ENCODE data around the gene ALG1. TPM values are rescaled to one million over a fixed set of nuclear protein-coding genes. Genes with fewer than 3 reads are reported as not detected.
A peak's percentile ranks its signal among the peaks of the same experiment; 100 is the strongest.

Gene ALG1
- total and polyA plus RNA-seq, 2 of the 13 experiments (the other 11 are each of a cell fraction or from before 2014, with no cell fraction given): 43.3 to 75.6 TPM

DNA sequence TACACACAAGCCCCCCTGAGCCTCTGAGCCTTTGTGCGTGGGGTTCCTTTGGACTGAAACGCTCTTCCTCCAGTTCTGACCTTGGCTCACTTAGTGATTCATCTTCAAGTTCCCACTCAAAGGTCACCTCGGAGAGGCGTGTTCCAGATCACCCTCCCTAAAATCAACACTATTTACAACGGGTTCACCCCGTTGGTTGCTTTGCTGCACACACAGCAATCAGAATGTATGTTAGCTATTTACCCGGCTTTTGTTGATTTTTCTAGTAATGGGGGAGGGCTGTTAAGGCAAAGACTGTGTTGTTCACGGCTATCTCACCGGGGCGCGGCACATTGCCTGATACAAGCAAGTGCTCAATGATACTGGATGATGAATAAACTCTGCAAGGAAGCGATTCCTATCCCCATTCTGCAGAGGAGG, 38.9 kb upstream of the ALG1 start (continued):
- TF ChIP-seq, protein P1, sequence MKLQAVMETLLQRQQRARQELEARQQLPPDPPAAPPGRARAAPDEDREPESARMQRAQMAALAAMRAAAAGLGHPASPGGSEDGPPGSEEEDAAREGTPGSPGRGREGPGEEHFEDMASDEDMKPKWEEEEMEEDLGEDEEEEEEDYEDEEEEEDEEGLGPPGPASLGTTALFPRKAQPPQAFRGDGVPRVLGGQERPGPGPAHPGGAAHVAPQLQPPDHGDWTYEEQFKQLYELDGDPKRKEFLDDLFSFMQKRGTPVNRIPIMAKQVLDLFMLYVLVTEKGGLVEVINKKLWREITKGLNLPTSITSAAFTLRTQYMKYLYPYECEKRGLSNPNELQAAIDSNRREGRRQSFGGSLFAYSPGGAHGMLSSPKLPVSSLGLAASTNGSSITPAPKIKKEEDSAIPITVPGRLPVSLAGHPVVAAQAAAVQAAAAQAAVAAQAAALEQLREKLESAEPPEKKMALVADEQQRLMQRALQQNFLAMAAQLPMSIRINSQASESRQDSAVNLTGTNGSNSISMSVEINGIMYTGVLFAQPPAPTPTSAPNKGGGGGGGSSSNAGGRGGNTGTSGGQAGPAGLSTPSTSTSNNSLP (IDR thresholded peaks at IDR 0.05; ENCODE audit: low read depth, low read length): 0 out of 2 replicates have a peak, but pooled peaks have one; percentile 56
- no peak for TF ChIP-seq ZNF484 (CRISPR knock-in tag; IDR thresholded peaks at IDR 0.05; ENCODE audit: borderline replicate concordance, low read depth)
- no peak for TF ChIP-seq ZNF768 (CRISPR knock-in tag; IDR thresholded peaks at IDR 0.05)
- TF ChIP-seq TP53 (CRISPR knock-in tag; conservative IDR thresholded peaks at IDR 0.05): no peak
- TF ChIP-seq SMAD3 (CRISPR knock-in tag; IDR thresholded peaks at IDR 0.05): no peak
- no peak for TF ChIP-seq RBM22 (optimal IDR thresholded peaks at IDR 0.05; ENCODE audit: low read length)
- 0 out of 2 replicates have a peak, but pooled peaks have one; percentile 44 for TF ChIP-seq KDM1A (CRISPR knock-in tag; IDR thresholded peaks at IDR 0.05)
- peak; percentile 44 for TF ChIP-seq MED8 (CRISPR knock-in tag; IDR thresholded peaks at IDR 0.05; ENCODE audit: insufficient replicate concordance)
- TF ChIP-seq XBP1 (CRISPR knock-in tag; IDR thresholded peaks at IDR 0.05): no peak
- TF ChIP-seq, protein P2, sequence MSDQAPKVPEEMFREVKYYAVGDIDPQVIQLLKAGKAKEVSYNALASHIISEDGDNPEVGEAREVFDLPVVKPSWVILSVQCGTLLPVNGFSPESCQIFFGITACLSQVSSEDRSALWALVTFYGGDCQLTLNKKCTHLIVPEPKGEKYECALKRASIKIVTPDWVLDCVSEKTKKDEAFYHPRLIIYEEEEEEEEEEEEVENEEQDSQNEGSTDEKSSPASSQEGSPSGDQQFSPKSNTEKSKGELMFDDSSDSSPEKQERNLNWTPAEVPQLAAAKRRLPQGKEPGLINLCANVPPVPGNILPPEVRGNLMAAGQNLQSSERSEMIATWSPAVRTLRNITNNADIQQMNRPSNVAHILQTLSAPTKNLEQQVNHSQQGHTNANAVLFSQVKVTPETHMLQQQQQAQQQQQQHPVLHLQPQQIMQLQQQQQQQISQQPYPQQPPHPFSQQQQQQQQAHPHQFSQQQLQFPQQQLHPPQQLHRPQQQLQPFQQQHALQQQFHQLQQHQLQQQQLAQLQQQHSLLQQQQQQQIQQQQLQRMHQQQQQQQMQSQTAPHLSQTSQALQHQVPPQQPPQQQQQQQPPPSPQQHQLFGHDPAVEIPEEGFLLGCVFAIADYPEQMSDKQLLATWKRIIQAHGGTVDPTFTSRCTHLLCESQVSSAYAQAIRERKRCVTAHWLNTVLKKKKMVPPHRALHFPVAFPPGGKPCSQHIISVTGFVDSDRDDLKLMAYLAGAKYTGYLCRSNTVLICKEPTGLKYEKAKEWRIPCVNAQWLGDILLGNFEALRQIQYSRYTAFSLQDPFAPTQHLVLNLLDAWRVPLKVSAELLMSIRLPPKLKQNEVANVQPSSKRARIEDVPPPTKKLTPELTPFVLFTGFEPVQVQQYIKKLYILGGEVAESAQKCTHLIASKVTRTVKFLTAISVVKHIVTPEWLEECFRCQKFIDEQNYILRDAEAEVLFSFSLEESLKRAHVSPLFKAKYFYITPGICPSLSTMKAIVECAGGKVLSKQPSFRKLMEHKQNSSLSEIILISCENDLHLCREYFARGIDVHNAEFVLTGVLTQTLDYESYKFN (CRISPR knock-in tag; conservative IDR thresholded peaks at IDR 0.05): peak; percentile 70
- TF ChIP-seq, protein P3, sequence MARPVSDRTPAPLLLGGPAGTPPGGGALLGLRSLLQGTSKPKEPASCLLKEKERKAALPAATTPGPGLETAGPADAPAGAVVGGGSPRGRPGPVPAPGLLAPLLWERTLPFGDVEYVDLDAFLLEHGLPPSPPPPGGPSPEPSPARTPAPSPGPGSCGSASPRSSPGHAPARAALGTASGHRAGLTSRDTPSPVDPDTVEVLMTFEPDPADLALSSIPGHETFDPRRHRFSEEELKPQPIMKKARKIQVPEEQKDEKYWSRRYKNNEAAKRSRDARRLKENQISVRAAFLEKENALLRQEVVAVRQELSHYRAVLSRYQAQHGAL (CRISPR knock-in tag; IDR thresholded peaks at IDR 0.05; ENCODE audit: not compliant biosample characterization): no peak
- TF ChIP-seq POLR2AphosphoS5 (IDR thresholded peaks at IDR 0.05; ENCODE audit: low read depth, low read length): peak; percentile 33; the same call in 1 of the 2 replicates
- TF ChIP-seq, protein P4, sequence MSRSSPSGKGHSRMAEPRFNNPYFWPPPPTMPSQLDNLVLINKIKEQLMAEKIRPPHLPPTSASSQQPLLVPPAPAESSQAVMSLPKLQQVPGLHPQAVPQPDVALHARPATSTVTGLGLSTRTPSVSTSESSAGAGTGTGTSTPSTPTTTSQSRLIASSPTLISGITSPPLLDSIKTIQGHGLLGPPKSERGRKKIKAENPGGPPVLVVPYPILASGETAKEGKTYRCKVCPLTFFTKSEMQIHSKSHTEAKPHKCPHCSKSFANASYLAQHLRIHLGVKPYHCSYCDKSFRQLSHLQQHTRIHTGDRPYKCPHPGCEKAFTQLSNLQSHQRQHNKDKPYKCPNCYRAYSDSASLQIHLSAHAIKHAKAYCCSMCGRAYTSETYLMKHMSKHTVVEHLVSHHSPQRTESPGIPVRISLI (CRISPR knock-in tag; IDR thresholded peaks at IDR 0.05; ENCODE audit: borderline replicate concordance): no peak
- TF ChIP-seq, protein P5, sequence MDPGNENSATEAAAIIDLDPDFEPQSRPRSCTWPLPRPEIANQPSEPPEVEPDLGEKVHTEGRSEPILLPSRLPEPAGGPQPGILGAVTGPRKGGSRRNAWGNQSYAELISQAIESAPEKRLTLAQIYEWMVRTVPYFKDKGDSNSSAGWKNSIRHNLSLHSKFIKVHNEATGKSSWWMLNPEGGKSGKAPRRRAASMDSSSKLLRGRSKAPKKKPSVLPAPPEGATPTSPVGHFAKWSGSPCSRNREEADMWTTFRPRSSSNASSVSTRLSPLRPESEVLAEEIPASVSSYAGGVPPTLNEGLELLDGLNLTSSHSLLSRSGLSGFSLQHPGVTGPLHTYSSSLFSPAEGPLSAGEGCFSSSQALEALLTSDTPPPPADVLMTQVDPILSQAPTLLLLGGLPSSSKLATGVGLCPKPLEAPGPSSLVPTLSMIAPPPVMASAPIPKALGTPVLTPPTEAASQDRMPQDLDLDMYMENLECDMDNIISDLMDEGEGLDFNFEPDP (CRISPR knock-in tag; conservative IDR thresholded peaks at IDR 0.05): 0 out of 2 replicates have a peak, but pooled peaks have one; percentile 84
- TF ChIP-seq, protein P6, sequence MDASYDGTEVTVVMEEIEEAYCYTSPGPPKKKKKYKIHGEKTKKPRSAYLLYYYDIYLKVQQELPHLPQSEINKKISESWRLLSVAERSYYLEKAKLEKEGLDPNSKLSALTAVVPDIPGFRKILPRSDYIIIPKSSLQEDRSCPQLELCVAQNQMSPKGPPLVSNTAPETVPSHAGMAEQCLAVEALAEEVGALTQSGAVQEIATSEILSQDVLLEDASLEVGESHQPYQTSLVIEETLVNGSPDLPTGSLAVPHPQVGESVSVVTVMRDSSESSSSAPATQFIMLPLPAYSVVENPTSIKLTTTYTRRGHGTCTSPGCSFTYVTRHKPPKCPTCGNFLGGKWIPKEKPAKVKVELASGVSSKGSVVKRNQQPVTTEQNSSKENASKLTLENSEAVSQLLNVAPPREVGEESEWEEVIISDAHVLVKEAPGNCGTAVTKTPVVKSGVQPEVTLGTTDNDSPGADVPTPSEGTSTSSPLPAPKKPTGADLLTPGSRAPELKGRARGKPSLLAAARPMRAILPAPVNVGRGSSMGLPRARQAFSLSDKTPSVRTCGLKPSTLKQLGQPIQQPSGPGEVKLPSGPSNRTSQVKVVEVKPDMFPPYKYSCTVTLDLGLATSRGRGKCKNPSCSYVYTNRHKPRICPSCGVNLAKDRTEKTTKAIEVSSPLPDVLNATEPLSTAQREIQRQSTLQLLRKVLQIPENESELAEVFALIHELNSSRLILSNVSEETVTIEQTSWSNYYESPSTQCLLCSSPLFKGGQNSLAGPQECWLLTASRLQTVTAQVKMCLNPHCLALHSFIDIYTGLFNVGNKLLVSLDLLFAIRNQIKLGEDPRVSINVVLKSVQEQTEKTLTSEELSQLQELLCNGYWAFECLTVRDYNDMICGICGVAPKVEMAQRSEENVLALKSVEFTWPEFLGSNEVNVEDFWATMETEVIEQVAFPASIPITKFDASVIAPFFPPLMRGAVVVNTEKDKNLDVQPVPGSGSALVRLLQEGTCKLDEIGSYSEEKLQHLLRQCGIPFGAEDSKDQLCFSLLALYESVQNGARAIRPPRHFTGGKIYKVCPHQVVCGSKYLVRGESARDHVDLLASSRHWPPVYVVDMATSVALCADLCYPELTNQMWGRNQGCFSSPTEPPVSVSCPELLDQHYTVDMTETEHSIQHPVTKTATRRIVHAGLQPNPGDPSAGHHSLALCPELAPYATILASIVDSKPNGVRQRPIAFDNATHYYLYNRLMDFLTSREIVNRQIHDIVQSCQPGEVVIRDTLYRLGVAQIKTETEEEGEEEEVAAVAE (CRISPR knock-in tag; IDR thresholded peaks at IDR 0.05; ENCODE audit: borderline replicate concordance): no peak
- TF ChIP-seq DR1 (CRISPR knock-in tag; IDR thresholded peaks at IDR 0.05): no peak
